ENCODE measurements around the gene MYO3B. TPM values are rescaled to one million over a fixed set of nuclear protein-coding genes. Genes with fewer than 3 reads are reported as not detected.

MYO3B gene
- total RNA-seq, 2 experiments from 2014 or later = not detected

DNA sequence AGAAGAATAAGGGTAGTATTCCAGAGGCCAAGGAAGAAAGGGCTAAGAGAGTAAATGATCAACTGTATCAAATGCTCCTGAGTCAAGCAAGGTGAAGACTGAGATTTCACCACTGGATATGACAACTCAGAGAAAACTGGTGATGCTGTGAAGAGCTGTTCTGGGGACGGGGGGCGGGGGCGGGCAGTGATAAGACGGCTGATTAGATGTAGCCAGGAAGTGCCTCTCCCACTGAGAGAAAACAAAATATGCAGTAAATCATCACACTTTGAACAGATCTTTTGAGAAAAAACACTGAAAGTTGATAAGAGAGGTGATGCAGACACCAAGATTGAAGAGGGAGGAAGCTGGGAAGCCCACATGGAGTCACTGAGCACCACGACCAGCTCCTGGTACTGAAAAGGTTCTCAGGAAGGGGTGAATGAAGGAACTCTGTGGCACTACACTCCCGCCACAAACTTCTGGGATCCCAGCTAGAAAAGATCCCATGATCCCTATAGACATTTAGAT lies 75.8 kb downstream of the MYO3B start:
- POLR2A ChIA-PET = interaction anchor here (0.9 kb wide), 1 partner anchor 410 kb away, joined by 3 read pairs; no protein-coding TSS in a partner anchor
- no peaks in the 10 kb centered on the region for H3K79me2 ChIP-seq (ENCODE audit: insufficient read depth, low read depth, low read length)

GRCh38 chr2:170254293-170254732 lies 76.4 kb downstream of the MYO3B start:
- Histone ChIP-seq H3K4me1 (ENCODE audit: insufficient read depth, low read length, poor library complexity, severe bottlenecking) (no peaks in the 10 kb centered on the region), H3K79me2 (ENCODE audit: insufficient read depth, low read depth, low read length) (no peaks in the 10 kb centered on the region), H3K9me3 (ENCODE audit: low read length) (no peaks in the 10 kb centered on the region), H4K20me1 (ENCODE audit: insufficient read depth, low read length) (no peaks in the 10 kb centered on the region), H3K36me3 (ENCODE audit: insufficient read depth, low read length) (no peaks in the 10 kb centered on the region), H3K4me2 (ENCODE audit: low read length) (no peak overlapping the region), H3K27ac (ENCODE audit: low read depth, low read length, poor library complexity, severe bottlenecking) (no peak overlapping the region), H3K4me3 (ENCODE audit: low read depth, low read length, poor library complexity, severe bottlenecking) (no peak overlapping the region), H3K9me2 (ENCODE audit: insufficient read depth, low read length) (no peaks in the 10 kb centered on the region), H2AFZ (ENCODE audit: low read length) (no peak overlapping the region)
- intact Hi-C loops (cut with micrococcal nuclease; ENCODE audit: unreplicated experiment) = no loop called here
- ChIA-PET POLR2A (no interaction called here), CTCF (ENCODE audit: unreplicated experiment) (interaction anchor here (0.6 kb wide), 1 partner anchor 909 kb away, joined by 3 read pairs; no protein-coding TSS in a partner anchor)
- no TSS peak for BruUV-seq (replicated peaks)
- no peak for DNase-seq (ENCODE audit: low spot score)
- TF ChIP-seq, protein P1, sequence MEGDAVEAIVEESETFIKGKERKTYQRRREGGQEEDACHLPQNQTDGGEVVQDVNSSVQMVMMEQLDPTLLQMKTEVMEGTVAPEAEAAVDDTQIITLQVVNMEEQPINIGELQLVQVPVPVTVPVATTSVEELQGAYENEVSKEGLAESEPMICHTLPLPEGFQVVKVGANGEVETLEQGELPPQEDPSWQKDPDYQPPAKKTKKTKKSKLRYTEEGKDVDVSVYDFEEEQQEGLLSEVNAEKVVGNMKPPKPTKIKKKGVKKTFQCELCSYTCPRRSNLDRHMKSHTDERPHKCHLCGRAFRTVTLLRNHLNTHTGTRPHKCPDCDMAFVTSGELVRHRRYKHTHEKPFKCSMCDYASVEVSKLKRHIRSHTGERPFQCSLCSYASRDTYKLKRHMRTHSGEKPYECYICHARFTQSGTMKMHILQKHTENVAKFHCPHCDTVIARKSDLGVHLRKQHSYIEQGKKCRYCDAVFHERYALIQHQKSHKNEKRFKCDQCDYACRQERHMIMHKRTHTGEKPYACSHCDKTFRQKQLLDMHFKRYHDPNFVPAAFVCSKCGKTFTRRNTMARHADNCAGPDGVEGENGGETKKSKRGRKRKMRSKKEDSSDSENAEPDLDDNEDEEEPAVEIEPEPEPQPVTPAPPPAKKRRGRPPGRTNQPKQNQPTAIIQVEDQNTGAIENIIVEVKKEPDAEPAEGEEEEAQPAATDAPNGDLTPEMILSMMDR (conservative IDR thresholded peaks at IDR 0.05; ENCODE audit: low read length) = no peak
- TF ChIP-seq EZH2phosphoT487 (IDR thresholded peaks at IDR 0.05; ENCODE audit: borderline replicate concordance, low read depth, low read length) = no peak

More for the DNA sequence above, 75.8 kb downstream of the MYO3B start:
- CTCF ChIA-PET (ENCODE audit: unreplicated experiment) = interaction anchor here (0.6 kb wide), 1 partner anchor 908 kb away, joined by 3 read pairs; no protein-coding TSS in a partner anchor
- Histone ChIP-seq H3K4me1 (ENCODE audit: insufficient read depth, low read length, poor library complexity, severe bottlenecking) (no peaks in the 10 kb centered on the region), H4K20me1 (ENCODE audit: insufficient read depth, low read length) (no peaks in the 10 kb centered on the region), H2AFZ (ENCODE audit: low read length) (no peak overlapping the region), H3K27ac (ENCODE audit: low read depth, low read length, poor library complexity, severe bottlenecking) (no peak overlapping the region), H3K9me3 (ENCODE audit: low read length) (no peaks in the 10 kb centered on the region), H3K4me3 (ENCODE audit: low read depth, low read length, poor library complexity, severe bottlenecking) (no peak overlapping the region), H3K4me2 (ENCODE audit: low read length) (no peak overlapping the region), H3K9me2 (ENCODE audit: insufficient read depth, low read length) (no peaks in the 10 kb centered on the region), H3K36me3 (ENCODE audit: insufficient read depth, low read length) (no peaks in the 10 kb centered on the region)
- TF ChIP-seq, protein P1 (conservative IDR thresholded peaks at IDR 0.05; ENCODE audit: low read length) = no peak
- TF ChIP-seq EZH2phosphoT487 (IDR thresholded peaks at IDR 0.05; ENCODE audit: borderline replicate concordance, low read depth, low read length) = no peak
- DNase-seq (ENCODE audit: low spot score) = no peak
- intact Hi-C loops (cut with micrococcal nuclease; ENCODE audit: unreplicated experiment) = no loop called here
- no TSS peak for BruUV-seq (replicated peaks)

DNA sequence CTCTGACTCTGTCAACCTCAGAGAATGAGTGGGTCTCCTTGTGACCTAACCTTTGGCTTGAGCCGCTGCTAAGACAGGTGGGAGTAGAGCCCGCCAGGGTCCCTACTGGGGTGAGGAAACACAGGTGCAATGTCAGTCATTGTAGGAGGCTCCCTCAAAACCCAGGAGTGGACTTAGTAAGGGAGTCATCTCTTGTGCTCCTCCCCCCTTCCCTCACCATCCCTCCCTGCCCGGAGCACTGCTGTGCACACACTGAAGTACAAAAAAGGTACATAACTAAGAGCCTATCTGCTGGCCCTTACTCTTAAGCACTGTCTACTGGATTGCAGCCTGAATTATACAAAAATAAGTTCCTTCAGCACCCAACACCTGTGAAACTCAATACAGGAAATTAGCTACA lies 77.2 kb downstream of the MYO3B start:
- CTCF ChIA-PET (ENCODE audit: unreplicated experiment) = no interaction called here
- Histone ChIP-seq H3K9me3 (ENCODE audit: low read length) (no peaks in the 10 kb centered on the region), H3K4me3 (ENCODE audit: low read depth, low read length, poor library complexity, severe bottlenecking) (no peak overlapping the region), H3K27ac (ENCODE audit: low read depth, low read length, poor library complexity, severe bottlenecking) (no peak overlapping the region), H3K79me2 (ENCODE audit: insufficient read depth, low read depth, low read length) (no peaks in the 10 kb centered on the region), H3K4me2 (ENCODE audit: low read length) (no peak overlapping the region), H3K36me3 (ENCODE audit: insufficient read depth, low read length) (no peaks in the 10 kb centered on the region), H2AFZ (ENCODE audit: low read length) (no peak overlapping the region), H3K9me2 (ENCODE audit: insufficient read depth, low read length) (no peaks in the 10 kb centered on the region), H3K4me1 (ENCODE audit: insufficient read depth, low read length, poor library complexity, severe bottlenecking) (no peaks in the 10 kb centered on the region), H4K20me1 (ENCODE audit: insufficient read depth, low read length) (no peaks in the 10 kb centered on the region)
- no TSS peak for BruUV-seq (replicated peaks)
- intact Hi-C loops (cut with micrococcal nuclease; ENCODE audit: unreplicated experiment) = no loop called here
- DNase-seq (ENCODE audit: low spot score) = no peak
- POLR2A ChIA-PET = interaction anchor here (0.6 kb wide), 1 partner anchor 138 kb away, joined by 5 read pairs; no protein-coding TSS in a partner anchor
- TF ChIP-seq, protein P1 (conservative IDR thresholded peaks at IDR 0.05; ENCODE audit: low read length) = no peak
- no peak for TF ChIP-seq EZH2phosphoT487 (IDR thresholded peaks at IDR 0.05; ENCODE audit: borderline replicate concordance, low read depth, low read length)
